G401.6 (cell line): ENCODE results near the gene EEF1AKMT2.
"Not testable (repeated sequence)": the region's sequence is repeated elsewhere in the genome, so short reads cannot be mapped to it uniquely, and the experiment has no call there.

Experiments
- FAIRE-seq: peaks from 2 replicates; lab custom pipeline; 2012; peaks lifted over from hg19 to GRCh38; lab: Jason Lieb, UNC

Gene EEF1AKMT2

DNA sequence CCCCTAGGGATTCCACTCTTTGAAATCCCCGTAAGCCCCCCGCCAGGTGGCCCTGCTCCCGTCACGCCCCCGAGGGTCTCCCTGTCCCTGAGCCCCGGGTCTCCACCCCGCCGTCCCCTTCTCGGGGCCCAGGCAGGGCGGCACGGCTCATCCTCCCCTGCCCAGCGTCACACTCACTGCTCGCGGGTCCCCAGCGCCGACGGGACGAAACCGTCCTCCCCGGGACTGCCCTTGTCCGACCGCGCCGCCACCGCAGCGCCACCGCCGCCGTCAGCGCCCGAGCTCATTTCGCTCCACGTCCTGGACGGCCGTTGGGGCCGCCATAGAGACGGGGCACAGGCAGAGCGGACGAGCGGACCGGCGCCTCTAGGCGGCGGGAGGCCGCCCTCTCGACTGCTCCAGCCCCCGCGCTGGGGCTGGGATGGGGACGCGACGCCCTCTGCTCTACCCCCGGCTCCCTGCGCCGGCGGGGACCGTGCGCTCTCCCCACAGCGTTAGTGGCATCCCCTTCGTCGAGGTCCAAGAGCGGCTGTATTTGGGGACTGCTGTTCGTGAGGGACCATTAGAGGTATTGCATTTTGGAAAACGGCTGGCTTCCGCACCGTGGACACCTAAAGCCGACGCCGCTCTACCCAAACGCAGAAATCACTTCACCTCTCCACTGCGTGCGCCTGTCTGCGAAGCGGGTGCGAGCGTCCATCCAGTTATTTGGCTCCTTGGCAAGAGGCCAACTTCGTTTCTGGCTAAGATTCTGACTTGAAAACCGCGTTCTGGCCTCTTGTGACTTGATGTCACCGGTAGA lies at the start of gene EEF1AKMT2:
Gene EEF1AKMT2 (minus strand): TSS at position 341 of the 802 bp plus-strand sequence. CDS start 54 bp downstream, at position 287.
- FAIRE-seq: no peak

DNA sequence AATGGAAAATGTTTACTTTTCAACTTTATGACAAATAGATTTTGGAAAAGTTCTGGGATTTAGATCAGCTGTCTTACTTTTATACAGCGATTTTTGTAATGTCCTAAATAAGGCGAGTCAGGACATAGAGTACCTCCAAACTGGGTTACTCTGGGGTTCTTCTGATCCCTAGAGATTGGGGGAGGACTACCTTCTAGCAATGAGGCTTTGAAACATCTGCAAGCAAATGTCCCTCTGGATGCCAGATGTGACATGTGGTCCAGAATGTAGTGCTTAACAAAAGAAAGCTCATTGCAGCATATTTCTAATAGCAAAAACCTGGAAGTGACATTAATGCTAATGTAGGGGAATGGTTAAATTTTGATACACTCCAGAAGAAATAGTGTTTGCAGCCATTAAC lies 46.0 kb upstream of the EEF1AKMT2 start:
- FAIRE-seq: no peak

DNA sequence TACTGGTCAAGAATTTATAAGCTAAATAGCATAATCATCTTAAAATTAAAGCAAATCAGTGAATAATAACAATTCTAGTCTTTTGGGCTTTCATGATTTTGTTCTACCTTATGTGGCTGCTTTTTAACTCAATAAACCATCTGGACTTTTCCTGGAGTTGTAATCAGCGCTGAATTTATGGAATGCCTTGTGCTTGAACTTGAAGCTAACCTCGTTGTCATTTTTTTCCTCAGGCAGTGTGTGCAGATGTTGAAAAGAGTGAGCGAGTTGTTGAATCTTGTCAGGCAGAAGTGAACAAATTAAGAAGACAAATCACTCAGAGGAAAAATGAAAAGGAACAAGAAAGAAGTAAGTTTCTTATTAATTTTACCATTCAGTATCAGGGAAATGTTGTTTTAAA lies 39.4 kb upstream of the EEF1AKMT2 start:
- no peak for FAIRE-seq

DNA sequence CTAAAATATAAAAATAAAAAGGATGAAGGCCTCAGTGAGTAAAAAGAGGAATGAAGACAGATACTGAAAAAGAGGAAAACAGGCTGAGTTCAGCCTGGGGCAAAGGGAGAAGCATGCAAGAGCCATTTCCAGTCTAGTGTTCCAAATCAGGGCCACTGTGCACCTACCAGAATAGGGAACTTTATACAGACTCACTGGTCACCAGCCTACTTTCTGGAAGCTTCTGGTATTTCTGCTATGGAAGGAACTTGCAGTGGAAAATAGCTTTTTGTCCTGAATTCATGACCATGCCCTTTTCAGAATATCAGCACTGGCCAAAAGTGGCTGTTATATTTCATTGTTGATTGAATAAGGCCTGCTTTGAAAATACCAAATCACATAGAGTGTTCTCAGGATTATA lies 38.8 kb upstream of the EEF1AKMT2 start:
- FAIRE-seq: no peak

DNA sequence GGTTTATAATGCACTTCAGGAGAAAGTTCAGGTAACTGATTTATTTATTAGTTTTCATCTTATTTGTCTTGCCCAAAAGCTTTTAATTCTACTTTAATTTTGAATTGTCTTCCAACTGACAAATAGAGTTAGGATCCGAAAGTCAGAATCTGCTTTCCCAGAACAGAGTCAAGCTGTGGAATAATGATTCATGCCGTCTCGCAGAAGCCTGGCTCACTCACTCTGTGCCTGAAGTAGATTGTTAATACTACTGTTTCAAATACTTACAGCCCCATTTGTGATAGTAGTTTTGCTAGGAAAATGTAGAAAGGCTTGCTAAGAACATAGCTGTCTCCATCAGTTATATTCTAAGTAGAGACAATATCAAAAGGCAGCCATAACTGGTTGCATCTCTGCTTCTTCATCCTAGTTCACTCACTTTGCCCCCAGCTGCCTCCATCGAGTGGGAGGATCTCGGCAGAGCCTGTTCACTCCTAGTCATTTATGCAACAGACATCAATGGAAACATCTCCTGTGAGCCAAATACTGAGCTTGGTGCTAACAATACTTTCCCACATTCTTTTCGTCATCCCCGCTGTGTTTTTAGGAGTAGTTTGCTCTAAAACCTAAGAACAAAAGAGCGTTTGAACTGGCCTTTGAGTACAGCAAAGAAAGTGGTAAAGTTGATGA lies 37.9 kb upstream of the EEF1AKMT2 start:
- FAIRE-seq: no peak

DNA sequence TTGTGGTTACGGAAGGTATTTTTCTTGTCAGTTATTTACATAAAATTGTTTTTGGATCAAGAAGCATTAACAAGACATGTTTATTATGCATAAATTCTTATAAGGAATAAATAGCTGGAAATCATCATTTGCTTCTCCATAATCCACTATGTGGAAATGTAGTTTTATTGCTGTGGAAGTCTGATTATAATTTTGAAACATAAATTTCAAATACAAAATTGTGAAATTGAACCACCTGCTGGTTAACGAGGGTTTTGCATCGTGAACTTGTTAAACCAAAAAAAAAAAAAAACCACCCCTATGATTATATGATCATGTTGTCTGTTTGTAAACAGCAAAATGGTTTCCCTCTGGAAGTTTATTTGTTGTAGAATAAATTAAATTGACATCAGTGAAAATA lies 35.8 kb upstream of the EEF1AKMT2 start:
- peak; percentile 86 for FAIRE-seq

DNA sequence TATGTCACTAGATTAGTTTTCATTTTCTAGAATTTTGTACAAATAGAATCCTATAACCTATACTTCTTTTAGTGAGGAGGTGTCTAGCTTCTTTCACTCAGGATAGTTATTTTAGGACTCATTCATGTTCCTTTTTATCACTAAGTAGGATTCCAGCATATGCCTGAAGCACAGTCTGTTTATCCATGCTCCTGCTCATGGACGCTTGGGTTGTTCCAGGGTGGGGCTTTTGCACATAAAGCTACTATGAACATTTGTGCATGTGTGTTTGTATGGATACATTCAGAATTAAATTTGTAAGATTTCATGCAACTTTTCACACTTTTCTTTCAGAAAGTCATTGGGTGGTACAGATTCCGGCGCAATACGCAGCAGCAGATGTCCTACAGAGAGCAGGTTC lies 34.6 kb upstream of the EEF1AKMT2 start:
- FAIRE-seq: no peak

DNA sequence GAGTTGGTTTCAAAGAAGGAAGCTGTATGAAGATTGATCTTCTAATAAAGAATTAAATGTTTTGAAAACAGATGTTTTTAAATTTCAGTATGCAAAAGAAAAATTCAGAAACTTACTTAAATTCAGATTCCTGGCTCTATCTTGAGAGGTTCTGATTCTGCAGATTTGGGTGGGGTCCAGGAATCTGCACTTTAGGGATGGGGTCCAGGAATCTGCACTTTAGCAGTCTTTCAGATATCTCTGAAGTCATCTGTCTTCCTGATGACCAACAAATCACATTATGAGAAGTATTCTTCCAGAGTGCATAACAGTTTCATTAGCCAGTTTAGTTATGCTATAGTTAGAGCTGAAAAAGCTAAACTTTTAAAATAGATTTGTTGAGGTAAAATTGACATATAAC lies 34.0 kb upstream of the EEF1AKMT2 start:
- no peak for FAIRE-seq

DNA sequence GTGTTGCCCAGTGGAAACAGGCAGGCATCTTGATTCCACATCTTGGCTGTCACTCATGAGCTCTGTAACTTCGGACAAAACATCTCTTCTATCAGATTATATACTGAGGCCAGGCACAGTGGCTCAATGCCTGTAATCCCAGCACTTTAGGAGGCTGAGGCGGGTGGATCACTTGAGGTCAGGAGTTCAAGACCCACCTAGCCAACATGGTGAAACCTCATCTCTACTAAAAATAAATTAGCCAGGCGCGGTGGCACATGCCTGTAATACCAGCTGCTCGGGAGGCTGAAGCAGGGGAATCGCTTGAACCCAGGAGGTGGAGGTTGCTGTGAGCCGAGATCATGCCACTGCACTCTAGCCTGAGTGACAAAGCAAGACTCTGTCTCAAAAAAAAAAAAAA lies 33.2 kb upstream of the EEF1AKMT2 start:
- FAIRE-seq: not testable (repeated sequence)

DNA sequence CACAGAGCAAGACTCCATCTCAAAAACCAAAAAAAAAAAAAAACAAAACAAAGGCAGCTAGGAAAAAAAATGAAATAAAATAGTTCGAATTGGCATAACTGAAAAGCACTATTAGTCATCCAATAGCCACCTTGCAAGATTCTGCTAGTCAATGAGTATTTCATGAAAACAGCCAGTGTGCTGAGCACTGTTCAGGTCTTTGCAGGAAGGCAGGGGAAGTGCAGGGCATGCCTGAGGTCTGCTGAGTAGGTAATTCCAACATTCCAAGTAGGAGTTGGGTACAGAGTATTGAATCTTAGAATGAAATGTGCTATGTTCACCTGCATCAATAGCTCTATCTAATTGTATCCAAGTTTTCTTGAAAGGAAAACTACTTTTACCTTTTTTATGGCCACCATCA lies 32.8 kb upstream of the EEF1AKMT2 start:
- no peak for FAIRE-seq

DNA sequence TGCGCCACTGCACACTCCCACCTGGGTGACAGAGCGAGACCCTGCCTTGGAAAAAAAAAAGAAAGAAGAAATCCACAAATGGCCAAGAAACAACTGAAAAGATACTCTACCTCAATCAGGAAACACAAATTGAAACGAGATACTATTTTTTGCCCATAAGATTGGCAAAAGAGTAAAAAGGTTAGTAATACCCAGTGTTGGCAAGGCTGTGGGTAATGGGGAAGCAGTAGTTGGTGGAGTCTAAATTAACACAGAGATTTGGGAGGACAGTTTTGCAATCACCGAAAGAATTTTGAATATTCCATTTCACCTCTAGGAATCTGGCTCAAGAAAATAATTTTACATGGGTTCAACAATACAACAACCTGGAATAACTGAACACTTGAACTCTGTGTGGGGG lies 29.8 kb upstream of the EEF1AKMT2 start:
- FAIRE-seq: no peak

DNA sequence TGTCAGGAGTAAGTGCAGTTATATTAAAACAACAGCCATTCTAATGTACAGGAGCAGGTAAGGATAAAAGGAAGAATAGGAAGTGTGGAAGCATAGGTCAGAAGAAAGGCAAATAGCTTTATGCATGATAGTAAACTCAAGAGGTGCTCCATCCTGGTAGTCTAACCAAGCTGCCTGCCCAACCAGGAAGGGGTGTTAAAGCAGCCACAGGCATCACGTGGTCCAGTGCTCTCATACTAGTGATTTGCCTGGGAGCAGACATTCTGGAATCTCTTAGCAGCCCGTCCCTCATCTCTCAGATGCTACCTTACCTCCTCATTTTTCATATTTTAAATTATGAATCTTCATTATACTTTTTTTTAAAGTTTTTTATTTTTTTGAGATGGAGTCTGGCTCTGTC lies 28.4 kb upstream of the EEF1AKMT2 start:
- no peak for FAIRE-seq

DNA sequence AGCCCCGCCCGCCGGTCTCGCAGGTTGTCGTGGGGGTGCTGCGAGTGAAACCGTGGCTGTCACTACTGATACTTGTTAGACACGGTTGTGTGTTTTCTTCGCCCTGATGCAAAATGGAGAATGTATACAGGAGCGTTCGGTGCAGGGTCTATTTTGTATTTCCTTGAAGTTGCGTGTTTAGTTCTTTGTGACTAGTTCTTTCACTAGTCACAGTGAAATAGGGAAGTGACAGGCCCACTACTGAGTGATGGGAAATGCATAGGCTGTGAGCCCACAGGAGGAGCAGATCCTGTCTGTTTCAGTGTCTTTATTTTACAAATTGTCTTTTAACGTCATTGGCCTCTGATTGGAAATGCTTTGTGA lies 10.6 kb upstream of the EEF1AKMT2 start:
- no peak for FAIRE-seq

DNA sequence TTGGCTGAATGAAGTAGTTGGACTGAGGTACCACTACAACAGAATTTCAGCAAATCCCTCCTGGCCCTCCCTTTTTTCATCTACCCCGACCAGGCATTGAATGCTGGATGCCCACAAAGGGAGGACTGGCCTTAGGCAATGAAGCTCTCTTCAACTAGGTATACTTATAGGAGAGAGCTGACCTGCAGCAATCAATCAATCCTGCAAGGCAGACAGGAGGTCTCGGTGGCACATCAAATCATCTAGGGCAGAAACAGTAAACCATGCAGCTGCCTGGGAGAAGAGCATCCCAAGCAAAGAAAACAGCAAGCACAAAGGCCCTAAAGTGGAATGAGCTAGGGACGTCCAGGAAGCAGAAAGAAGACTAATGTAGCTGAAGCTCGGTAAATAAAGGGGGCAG lies 7.5 kb upstream of the EEF1AKMT2 start:
- no peak for FAIRE-seq

DNA sequence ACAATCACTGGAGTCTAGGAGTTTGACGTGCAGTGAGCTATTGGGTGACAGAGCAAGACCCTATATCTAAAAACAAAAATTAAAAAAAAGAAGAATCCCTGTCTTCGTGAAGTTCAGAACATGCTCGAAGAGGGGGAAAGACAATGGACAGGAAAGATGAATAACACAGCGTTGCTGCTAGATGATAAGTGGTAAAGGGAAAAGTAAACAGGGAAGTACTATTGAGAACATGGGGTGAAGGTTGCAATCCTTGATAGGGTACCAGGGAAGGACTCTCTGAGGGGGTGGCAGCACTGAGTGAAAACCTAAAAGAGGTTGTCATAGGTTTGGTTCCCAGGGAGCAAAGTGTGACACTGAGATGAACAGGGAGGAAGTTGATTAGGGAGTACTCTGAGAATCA lies 7.1 kb upstream of the EEF1AKMT2 start:
- FAIRE-seq: no peak

DNA sequence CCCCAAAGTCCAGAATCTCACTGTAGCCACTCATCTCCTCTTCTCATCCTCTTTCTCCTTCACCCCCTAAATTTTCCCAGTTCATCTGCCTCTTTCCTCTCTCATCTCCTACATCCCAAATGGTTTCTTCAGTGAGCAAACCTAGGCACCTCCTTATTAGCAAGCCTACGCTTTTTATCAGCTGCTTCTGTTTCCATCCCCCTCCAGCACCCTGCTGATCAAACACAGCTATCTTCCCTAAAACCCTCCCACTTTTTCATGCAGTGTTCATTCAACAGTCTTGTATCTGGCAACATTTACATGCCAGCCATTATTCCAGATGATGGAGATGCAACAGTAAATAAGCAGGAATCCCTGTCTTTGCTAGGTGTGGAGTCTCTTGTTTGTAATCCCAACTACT lies 6.7 kb upstream of the EEF1AKMT2 start:
- FAIRE-seq: no peak

DNA sequence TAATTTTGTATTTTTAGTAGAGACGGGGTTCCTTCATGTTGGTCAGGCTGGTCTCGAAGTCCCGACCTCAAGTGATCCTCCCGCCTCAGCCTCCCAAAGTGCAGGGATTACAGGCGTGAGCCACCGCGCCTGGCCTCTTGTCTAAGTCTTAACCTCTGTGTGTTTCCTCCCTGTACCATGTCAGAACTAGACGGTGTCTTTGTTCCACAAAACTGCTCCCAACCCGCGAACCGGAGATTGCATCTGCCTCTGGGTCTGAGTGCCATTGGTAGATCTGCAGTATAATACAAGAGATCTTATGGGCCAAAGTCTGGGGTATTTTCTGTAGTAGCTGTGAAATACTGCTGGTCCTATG lies 1.3 kb upstream of the EEF1AKMT2 start:
- no peak for FAIRE-seq

DNA sequence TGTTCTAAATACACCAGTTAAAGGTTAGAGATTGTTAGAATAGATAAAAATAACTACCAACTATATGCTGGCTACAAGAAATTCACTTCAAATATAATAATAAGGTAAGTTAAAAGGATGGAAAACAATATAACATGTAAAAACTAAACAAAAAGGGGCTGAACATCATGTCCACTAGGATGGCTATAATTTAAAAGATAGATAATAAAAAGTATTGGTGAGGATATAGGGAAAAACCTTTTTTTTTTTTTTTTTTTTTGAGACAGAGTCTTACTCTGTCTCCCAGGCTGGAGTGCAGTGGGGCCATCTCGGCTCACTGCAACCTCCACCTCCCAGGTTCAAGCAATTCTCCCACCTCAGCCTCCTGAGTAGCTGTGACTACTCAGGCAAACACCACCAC lies 8.8 kb downstream of the EEF1AKMT2 start:
- FAIRE-seq: not testable (repeated sequence)

DNA sequence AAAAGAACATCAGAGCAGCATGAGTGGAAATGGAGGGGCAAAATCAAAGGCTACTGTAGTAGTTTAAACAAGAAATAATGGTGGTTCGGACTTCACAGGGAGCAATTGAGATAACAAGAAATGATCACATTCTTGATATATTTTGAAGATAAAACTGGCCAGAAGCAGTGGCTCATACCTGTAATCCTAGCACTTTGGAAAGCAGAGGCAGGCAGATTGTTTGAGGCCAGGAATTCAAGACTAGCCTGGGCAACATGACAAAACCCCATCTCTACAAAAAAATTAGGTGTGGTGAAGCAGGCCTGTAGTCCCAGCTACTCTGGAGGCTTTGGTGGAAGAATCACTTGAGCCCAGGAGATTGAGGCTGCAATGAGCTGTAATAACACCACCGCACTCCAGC lies 22.9 kb downstream of the EEF1AKMT2 start:
- no peak for FAIRE-seq

DNA sequence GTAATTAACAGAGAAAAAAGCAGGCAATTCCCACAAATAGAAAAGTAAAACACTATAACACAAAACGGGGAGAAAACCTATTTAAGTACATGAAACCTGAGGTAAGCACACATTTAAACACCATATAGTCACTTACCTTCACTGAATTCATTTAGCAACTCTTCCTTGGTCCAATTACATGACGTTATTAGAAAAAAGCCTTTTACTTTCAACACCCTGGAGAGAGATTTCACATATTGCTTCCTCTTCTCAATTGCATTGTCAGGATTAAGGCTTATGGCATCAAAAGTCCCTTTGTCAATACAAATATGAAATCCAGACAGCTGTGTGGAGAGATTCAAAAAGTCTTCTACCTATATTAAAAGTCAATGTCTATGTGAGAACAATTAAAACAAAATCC lies 26.4 kb downstream of the EEF1AKMT2 start:
- no peak for FAIRE-seq

DNA sequence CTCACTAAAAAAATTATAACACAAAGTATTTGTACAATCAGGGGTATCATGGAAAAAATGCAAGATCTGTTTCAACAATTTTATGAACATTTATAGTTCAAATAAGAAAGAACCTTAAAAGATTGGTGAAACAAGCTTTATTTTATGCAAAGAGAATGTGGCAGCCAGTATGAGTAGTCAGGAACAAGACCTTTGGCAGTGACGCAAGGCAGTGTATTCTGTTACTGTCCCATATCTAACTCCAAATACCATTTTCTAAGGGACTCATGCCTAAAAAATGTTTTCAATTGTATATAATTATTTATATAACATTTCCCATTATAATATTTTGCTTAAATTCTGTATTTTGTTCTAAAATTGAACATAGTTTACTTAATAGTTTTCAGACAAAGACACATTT lies 28.4 kb downstream of the EEF1AKMT2 start:
- peak; percentile 55 for FAIRE-seq

DNA sequence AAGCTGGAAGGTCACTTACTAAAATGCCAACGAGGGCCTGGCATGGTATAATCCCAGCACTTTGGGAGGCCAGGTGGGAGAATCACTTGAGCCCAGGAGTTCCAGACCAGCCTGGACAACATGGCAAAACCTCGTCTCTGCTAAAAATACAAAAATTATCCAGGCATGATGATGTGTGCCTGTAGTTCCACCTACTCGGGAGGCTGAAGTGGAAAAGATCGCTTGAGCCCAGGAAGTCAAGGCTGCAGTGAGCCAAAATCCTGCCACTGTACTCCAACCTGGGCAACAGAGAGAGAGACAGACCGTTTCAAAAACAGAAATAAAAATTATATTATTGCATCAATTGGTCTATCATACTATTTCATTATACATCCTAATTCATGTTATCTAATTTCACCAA lies 29.4 kb downstream of the EEF1AKMT2 start:
- no peak for FAIRE-seq

DNA sequence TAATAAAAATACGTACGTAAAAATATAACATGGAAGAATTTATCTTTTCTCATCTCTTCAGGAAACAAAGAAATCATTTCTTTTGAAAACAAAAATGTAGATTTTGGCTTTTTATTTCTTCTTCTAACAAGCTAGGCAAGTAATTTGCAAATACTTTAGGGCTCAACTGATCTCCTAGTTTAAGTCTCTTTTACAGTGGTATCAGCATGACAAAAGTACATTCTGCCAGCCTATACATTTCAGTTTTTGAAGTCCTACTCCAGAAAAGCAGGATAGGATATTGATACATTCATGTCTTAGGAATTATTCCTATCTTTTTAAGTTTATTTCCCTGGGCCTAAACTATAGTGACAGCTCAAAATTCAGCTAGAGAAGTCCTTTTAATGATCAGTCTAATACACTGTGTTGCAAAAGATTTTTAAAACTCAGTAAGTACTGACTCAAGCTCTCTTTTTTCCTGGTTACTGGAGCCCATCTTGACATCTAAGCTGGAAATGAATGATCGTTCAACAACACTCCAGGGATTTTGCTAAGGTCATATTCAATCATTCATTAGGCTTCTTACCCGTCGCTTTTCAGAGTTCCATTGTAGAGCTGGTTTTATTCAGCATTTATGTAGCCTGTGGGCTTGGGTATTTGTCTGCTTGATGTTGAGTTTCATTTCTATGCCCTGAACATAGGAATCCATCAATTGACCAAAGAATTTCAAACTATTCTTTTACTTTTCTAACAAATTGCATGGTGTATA lies 35.4 kb downstream of the EEF1AKMT2 start:
- FAIRE-seq: peak; percentile 48
